ENCODE data around the gene FARP2. TPM values are rescaled to one million over a fixed set of nuclear protein-coding genes. Genes with fewer than 3 reads are reported as not detected.

FARP2 gene
- total and polyA plus RNA-seq, 2 experiments from 2014 or later, result 16.0 to 22.6 TPM

- Mint-ChIP-seq H3K36me3 (ENCODE audit: low read depth) (no peaks in the 10 kb centered on the region; the same call in 2 of the 3 replicates), H3K27me3 (ENCODE audit: insufficient read depth, low read depth, poor library complexity) (peaks cover 39% of the 10 kb centered on the region), H3K27ac (no peak overlapping the region), H3K9me3 (no peaks in the 10 kb centered on the region), H3K4me1 (peaks cover 11% of the 10 kb centered on the region; the same call in 2 of the 3 replicates), H3K4me3 (no peak overlapping the region)
- Histone ChIP-seq H3K4me3 (no peak overlapping the region), H3K27me3 (ENCODE audit: insufficient read depth) (peaks cover 41% of the 10 kb centered on the region), H3K27ac (ENCODE audit: low read depth) (no peak overlapping the region), H4K20me1 (replicated peaks; ENCODE audit: insufficient read depth) (no peaks in the 10 kb centered on the region), H3K9me2 (ENCODE audit: insufficient read depth) (no peaks in the 10 kb centered on the region), H2AFZ (no peak overlapping the region), H3K4me1 (ENCODE audit: insufficient read depth) (peaks cover 5% of the 10 kb centered on the region; the same call in 1 of the 2 replicates), H3F3A (replicated peaks; ENCODE audit: low read depth) (no peaks in the 10 kb centered on the region; the same call in 1 of the 2 replicates), H3K79me2 (replicated peaks; ENCODE audit: insufficient read depth) (no peaks in the 10 kb centered on the region), H3K36me3 (ENCODE audit: insufficient read depth) (no peaks in the 10 kb centered on the region), H3K4me2 (no peak overlapping the region)
- ATAC-seq (no peak), DNase-seq (ENCODE audit: low spot score) (no peak)
- TF ChIP-seq NANOG (IDR thresholded peaks at IDR 0.05; ENCODE audit: borderline replicate concordance) (no peak), ETS1 (IDR thresholded peaks at IDR 0.05) (no peak), POLR2AphosphoS5 (IDR thresholded peaks at IDR 0.05; ENCODE audit: low read depth) (no peak), CREB1 (CRISPR knock-in tag; IDR thresholded peaks at IDR 0.05; ENCODE audit: low read depth) (no peak), REST (IDR thresholded peaks at IDR 0.05; ENCODE audit: unreplicated experiment) (no peak), EZH2phosphoT487 (IDR thresholded peaks at IDR 0.05; ENCODE audit: unreplicated experiment) (no peak), EZH2 (IDR thresholded peaks at IDR 0.05; ENCODE audit: low read depth, unreplicated experiment) (no peak), STAT1 (IDR thresholded peaks at IDR 0.05; ENCODE audit: unreplicated experiment) (no peak), ZNF114 (CRISPR knock-in tag; IDR thresholded peaks at IDR 0.05) (no peak), CTCF (conservative IDR thresholded peaks at IDR 0.05; ENCODE audit: low read depth in 2 of 2) (no peak)
Measured at GRCh38 chr2:241539616-241540374, 183.7 kb downstream of the FARP2 start.

Measured in GM23338 (cell line).